Neural cell (in vitro differentiated cells): ENCODE results near the gene STYK1.

Experiments used
- EP300 ChIP-seq: fragments of 450-650 bp; conservative IDR thresholded peaks from 2 replicates; pipeline ENCODE4 v1.6.1; 2014; ENCODE audit warnings: antibody characterized with exemption, mild to moderate bottlenecking, moderate library complexity; ENCODE audit not compliant: poor library complexity, severe bottlenecking
- EZH2 ChIP-seq: fragments of 200-600, 300-800 bp; shearing (Covaris generic), sonication (generic); IDR thresholded peaks from 2 replicates; pipeline ENCODE4 v1.6.1; 2014; ENCODE audit warnings: antibody characterized with exemption, low read length, borderline replicate concordance, mild to moderate bottlenecking; ENCODE audit not compliant: insufficient read depth, poor library complexity, severe bottlenecking
- MXI1 ChIP-seq: fragments of 450-650 bp; conservative IDR thresholded peaks from 2 replicates; pipeline ENCODE4 v1.6.1; 2014; ENCODE audit warnings: antibody characterized with exemption, mild to moderate bottlenecking; ENCODE audit not compliant: poor library complexity, severe bottlenecking
- POLR2AphosphoS5 ChIP-seq: IDR thresholded peaks from 2 replicates; pipeline ENCODE4 v1.6.1; 2012
- TAF1 ChIP-seq: IDR thresholded peaks from 2 replicates; pipeline ENCODE4 v1.6.1; 2012; ENCODE audit warnings: low read depth
- TF ChIP-seq, protein P1 (sequence below): IDR thresholded peaks from 2 replicates; pipeline ENCODE4 v1.6.1; 2012; ENCODE audit warnings: borderline replicate concordance
- TF ChIP-seq, protein P2 (sequence below): fragments of 450-650 bp; IDR thresholded peaks from 2 replicates; pipeline ENCODE4 v1.5.1; 2014; ENCODE audit warnings: antibody characterized with exemption, mild to moderate bottlenecking, moderate library complexity; ENCODE audit not compliant: poor library complexity, severe bottlenecking

DNA sequence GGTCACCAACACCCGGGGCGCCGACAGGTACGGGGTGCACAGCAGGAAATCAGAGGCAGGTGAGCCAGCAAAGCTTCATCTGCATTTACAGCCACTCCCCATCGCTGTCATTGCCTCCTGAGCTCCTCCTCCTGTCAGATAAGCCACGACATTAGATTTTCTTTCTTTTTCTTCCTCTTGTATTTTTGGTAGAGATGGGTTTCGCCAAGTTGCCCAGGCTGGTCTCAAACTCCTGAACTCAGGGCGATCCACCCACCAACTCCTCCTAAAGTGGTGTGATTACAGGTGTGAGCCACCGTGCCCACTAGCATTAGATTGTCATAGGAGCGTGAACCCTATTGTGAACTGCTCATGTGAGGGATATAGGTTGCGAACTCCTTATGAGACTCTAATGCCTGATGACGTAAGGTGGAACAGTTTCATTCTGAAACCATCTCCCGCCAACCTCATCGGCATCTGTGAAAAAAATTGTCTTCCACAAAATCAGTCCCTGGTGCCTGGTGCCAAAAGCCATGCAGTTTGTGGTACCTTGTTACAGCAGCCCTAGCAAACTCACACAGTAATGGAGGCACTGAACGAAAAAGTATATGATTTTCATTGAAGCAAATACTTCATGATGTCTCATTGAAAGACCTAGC lies 1.5 kb downstream of the STYK1 start:
- TF ChIP-seq, protein P1, sequence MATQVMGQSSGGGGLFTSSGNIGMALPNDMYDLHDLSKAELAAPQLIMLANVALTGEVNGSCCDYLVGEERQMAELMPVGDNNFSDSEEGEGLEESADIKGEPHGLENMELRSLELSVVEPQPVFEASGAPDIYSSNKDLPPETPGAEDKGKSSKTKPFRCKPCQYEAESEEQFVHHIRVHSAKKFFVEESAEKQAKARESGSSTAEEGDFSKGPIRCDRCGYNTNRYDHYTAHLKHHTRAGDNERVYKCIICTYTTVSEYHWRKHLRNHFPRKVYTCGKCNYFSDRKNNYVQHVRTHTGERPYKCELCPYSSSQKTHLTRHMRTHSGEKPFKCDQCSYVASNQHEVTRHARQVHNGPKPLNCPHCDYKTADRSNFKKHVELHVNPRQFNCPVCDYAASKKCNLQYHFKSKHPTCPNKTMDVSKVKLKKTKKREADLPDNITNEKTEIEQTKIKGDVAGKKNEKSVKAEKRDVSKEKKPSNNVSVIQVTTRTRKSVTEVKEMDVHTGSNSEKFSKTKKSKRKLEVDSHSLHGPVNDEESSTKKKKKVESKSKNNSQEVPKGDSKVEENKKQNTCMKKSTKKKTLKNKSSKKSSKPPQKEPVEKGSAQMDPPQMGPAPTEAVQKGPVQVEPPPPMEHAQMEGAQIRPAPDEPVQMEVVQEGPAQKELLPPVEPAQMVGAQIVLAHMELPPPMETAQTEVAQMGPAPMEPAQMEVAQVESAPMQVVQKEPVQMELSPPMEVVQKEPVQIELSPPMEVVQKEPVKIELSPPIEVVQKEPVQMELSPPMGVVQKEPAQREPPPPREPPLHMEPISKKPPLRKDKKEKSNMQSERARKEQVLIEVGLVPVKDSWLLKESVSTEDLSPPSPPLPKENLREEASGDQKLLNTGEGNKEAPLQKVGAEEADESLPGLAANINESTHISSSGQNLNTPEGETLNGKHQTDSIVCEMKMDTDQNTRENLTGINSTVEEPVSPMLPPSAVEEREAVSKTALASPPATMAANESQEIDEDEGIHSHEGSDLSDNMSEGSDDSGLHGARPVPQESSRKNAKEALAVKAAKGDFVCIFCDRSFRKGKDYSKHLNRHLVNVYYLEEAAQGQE: no peak
- TF ChIP-seq, protein P2, sequence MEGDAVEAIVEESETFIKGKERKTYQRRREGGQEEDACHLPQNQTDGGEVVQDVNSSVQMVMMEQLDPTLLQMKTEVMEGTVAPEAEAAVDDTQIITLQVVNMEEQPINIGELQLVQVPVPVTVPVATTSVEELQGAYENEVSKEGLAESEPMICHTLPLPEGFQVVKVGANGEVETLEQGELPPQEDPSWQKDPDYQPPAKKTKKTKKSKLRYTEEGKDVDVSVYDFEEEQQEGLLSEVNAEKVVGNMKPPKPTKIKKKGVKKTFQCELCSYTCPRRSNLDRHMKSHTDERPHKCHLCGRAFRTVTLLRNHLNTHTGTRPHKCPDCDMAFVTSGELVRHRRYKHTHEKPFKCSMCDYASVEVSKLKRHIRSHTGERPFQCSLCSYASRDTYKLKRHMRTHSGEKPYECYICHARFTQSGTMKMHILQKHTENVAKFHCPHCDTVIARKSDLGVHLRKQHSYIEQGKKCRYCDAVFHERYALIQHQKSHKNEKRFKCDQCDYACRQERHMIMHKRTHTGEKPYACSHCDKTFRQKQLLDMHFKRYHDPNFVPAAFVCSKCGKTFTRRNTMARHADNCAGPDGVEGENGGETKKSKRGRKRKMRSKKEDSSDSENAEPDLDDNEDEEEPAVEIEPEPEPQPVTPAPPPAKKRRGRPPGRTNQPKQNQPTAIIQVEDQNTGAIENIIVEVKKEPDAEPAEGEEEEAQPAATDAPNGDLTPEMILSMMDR: no peak
- TF ChIP-seq TAF1 (no peak), EP300 (no peak), MXI1 (no peak), POLR2AphosphoS5 (no peak), EZH2 (no peak)
